ENCODE measurements around the gene SSR4. TPM values are rescaled to one million over a fixed set of nuclear protein-coding genes. Genes with fewer than 3 reads are reported as not detected.

Gene SSR4
- total RNA-seq, 2 donors from 2014 or later, result 219 to 238 TPM

DNA sequence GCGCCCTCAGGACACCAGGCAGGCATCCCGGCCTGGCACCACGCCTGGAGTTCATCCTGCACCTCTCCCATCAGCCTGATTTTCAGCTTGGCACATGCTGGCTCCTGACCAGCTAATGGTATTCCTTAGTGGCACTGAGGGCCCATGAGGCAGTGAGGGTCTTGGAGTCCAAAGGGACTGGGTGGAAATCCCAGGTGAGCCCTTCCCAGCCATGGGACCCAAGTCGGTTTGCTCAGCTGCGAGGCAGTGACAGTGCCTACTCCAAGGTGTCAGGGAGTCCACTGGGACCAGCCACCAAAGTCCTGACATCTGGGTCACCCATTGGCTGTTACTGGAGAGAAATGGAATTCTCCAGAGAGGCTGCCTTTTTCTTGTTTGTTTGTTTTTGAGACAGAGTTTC, 4.9 kb downstream of the SSR4 start:
- no peak for TF ChIP-seq CTCF (IDR thresholded peaks at IDR 0.05)
- Histone ChIP-seq H3K4me3 (no peak overlapping the region), H3K27me3 (no peaks in the 10 kb centered on the region), H3K36me3 (peaks cover 4% of the 10 kb centered on the region), H3K4me1 (peaks cover 0 to 11% of the 10 kb centered on the region in 2 donors), H3K27ac (no peak overlapping the region), H3K9me3 (peaks cover 3 to 4% of the 10 kb centered on the region in 2 donors)
- DNase-seq (ENCODE audit: low spot score), result no peak

DNA sequence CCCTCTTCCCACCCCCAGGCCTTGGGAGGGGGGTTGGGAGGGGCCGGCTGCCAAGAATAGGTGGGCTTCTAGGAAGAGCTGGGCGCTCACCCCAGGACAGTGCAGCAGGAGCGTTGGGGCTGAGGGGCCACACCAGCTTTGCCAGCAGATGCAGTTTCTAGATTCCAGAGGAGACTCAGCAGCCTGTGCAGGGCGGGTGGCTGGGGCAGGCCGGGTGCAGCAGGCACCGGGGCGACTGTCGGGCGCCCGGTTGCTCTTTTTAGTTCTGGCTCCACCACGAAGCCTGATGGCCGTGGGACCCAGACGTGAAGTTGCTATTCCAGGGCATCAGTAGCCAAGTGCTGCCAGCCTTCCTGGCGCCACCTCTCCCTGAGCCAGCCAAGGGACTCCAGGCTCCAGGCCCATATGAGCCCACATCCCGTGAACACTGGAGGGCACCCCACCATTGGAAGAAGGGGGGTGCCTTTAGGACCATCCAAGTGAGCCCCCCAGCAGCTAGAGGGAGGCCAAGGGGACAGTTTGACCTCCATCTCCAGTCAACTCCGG, 5.8 kb downstream of the SSR4 start:
- DNase-seq (ENCODE audit: low spot score), result no peak
- H3K27me3 ChIP-seq, result no peaks in the 10 kb centered on the region
- H3K36me3 ChIP-seq, result peaks cover 4% of the 10 kb centered on the region
- H3K4me3 ChIP-seq, result no peak overlapping the region
- no peak for TF ChIP-seq CTCF (IDR thresholded peaks at IDR 0.05)
- peaks cover 0 to 9% of the 10 kb centered on the region in 2 donors for H3K4me1 ChIP-seq
- no peak overlapping the region for H3K27ac ChIP-seq
- peaks cover 0 to 4% of the 10 kb centered on the region in 2 donors for H3K9me3 ChIP-seq

DNA sequence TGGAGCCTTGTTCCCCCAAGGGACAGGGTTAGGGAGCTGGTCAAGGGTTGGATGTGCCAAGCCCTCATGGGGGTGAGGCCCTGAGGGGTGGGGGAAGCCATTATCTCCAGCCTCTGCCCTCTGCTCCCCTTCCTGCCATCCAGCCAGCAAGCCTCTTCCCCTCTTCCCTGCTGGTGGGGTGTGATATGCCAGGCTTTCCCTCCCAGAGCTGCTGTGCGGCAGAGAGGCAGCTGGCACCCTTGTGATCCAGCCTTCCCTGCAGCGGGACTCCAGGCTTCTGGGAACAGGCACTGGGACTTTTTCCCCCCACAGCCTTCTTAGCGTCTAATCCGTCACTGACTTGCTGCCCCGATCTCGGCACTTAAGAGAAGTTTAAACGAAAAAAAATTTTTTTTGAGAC, 6.3 kb downstream of the SSR4 start:
- H3K9me3 ChIP-seq, result peaks cover 0 to 4% of the 10 kb centered on the region in 2 donors
- DNase-seq (ENCODE audit: low spot score), result no peak
- peaks cover 0 to 4% of the 10 kb centered on the region in 2 donors for H3K4me1 ChIP-seq
- no peaks in the 10 kb centered on the region for H3K27me3 ChIP-seq
- TF ChIP-seq CTCF (IDR thresholded peaks at IDR 0.05), result no peak
- no peak overlapping the region for H3K27ac ChIP-seq
- peaks cover 4% of the 10 kb centered on the region for H3K36me3 ChIP-seq
- no peak overlapping the region for H3K4me3 ChIP-seq

- peaks cover 0 to 4% of the 10 kb centered on the region in 2 donors for H3K9me3 ChIP-seq
- no peak overlapping the region for H3K4me3 ChIP-seq
- no peak for DNase-seq (ENCODE audit: low spot score)
- no peak overlapping the region for H3K27ac ChIP-seq
- peaks cover 4% of the 10 kb centered on the region for H3K36me3 ChIP-seq
- no peaks in the 10 kb centered on the region for H3K4me1 ChIP-seq
- TF ChIP-seq CTCF (IDR thresholded peaks at IDR 0.05), result no peak
- no peaks in the 10 kb centered on the region for H3K27me3 ChIP-seq
These were observed 7.2 kb downstream of the SSR4 start for GRCh38 chrX:153801669-153802068.

DNA sequence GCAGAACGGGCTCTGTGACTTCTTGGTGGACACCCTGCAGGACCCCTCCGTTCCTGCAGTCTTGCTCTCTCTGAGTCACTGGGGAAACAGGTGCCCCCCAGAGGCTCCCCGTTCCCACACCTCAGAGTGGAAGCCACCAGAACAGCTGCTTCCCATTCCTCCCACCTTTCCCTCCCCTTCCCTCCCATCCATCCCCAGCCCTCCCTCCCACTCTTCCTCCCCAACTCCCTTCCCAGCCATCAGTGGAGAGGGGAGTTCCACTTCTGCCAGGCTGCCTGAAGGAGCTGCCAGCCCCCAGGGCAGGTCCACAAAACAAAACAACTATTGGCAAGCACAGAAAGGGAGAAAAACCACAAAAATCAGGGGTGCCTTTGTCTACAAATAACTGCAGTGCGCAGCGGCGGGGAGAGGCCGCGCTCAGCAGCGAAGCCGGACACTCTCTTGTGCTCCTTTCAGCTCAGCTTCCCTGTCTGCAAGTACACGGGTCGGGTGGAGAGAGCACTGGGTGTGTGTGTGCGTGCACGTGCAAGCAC, 8.1 kb downstream of the SSR4 start:
- H3K27ac ChIP-seq, result no peak overlapping the region
- no peak overlapping the region for H3K4me3 ChIP-seq
- peaks cover 0 to 4% of the 10 kb centered on the region in 2 donors for H3K9me3 ChIP-seq
- DNase-seq (ENCODE audit: low spot score), result no peak
- H3K4me1 ChIP-seq, result no peaks in the 10 kb centered on the region
- TF ChIP-seq CTCF (IDR thresholded peaks at IDR 0.05), result no peak
- no peaks in the 10 kb centered on the region for H3K27me3 ChIP-seq
- H3K36me3 ChIP-seq, result peaks cover 4% of the 10 kb centered on the region

Measured in right atrium auricular region (tissue), 2 donors.